HEK293 (cell line): ENCODE data around the gene SLC25A1.

Experiments used
- BCL11A ChIP-seq: fragments of 450-650 bp; formaldehyde crosslinking; IDR thresholded peaks from 2 replicates; pipeline ENCODE4 v1.5.1; 2016; ENCODE audit warnings: low read depth, missing biosample characterization, missing genetic modification characterization
- FEZF1 ChIP-seq: fragments of 450-650 bp; formaldehyde crosslinking; IDR thresholded peaks from 2 replicates; pipeline ENCODE4 v1.5.1; 2016; ENCODE audit warnings: missing biosample characterization, missing genetic modification characterization
- INSM2 ChIP-seq: fragments of 450-650 bp; formaldehyde crosslinking; IDR thresholded peaks from 2 replicates; pipeline ENCODE4 v1.5.1; 2016; ENCODE audit warnings: missing biosample characterization, missing genetic modification characterization
- OVOL3 ChIP-seq: fragments of 450-650 bp; formaldehyde crosslinking; IDR thresholded peaks from 2 replicates; pipeline ENCODE4 v1.5.1; 2016; ENCODE audit warnings: missing biosample characterization, missing genetic modification characterization
- YY2 ChIP-seq: fragments of 450-650 bp; formaldehyde crosslinking; IDR thresholded peaks from 2 replicates; pipeline ENCODE4 v1.5.1; 2016; ENCODE audit warnings: missing biosample characterization, missing genetic modification characterization
- ZBTB10 ChIP-seq: fragments of 450-650 bp; formaldehyde crosslinking; IDR thresholded peaks from 2 replicates; pipeline ENCODE4 v1.5.1; 2016; ENCODE audit warnings: missing biosample characterization, missing genetic modification characterization
- ZBTB11 ChIP-seq: fragments of 450-650 bp; formaldehyde crosslinking; conservative IDR thresholded peaks from 2 replicates; pipeline ENCODE4 v1.5.1; 2016; ENCODE audit warnings: low read depth, missing biosample characterization, missing genetic modification characterization
- ZBTB7A ChIP-seq: fragments of 450-650 bp; formaldehyde crosslinking; IDR thresholded peaks from 2 replicates; pipeline ENCODE4 v1.5.1; 2016; ENCODE audit warnings: low read depth, missing biosample characterization, missing genetic modification characterization
- ZNF175 ChIP-seq: fragments of 450-650 bp; formaldehyde crosslinking; IDR thresholded peaks from 2 replicates; pipeline ENCODE4 v1.5.1; 2016; ENCODE audit warnings: missing biosample characterization, missing genetic modification characterization
- ZNF223 ChIP-seq: fragments of 450-650 bp; formaldehyde crosslinking; IDR thresholded peaks from 2 replicates; pipeline ENCODE4 v1.5.1; 2016; ENCODE audit warnings: missing biosample characterization, missing genetic modification characterization
- ZNF248 ChIP-seq: fragments of 450-650 bp; formaldehyde crosslinking; IDR thresholded peaks from 2 replicates; pipeline ENCODE4 v1.5.1; 2017; ENCODE audit warnings: missing biosample characterization, missing genetic modification characterization
- ZNF311 ChIP-seq: fragments of 450-650 bp; formaldehyde crosslinking; IDR thresholded peaks from 2 replicates; pipeline ENCODE4 v1.5.1; 2017; ENCODE audit warnings: missing biosample characterization, missing genetic modification characterization, borderline replicate concordance
- ZNF585B ChIP-seq: fragments of 450-650 bp; formaldehyde crosslinking; IDR thresholded peaks from 2 replicates; pipeline ENCODE4 v1.5.1; 2016; ENCODE audit warnings: missing biosample characterization, missing genetic modification characterization
- ZNF677 ChIP-seq: fragments of 450-650 bp; IDR thresholded peaks from 2 replicates; pipeline ENCODE4 v1.5.0; 2018; ENCODE audit warnings: missing biosample characterization, mild to moderate bottlenecking, missing genetic modification characterization, moderate library complexity
- ZSCAN30 ChIP-seq: fragments of 450-650 bp; IDR thresholded peaks from 2 replicates; pipeline ENCODE4 v1.5.1; 2018; ENCODE audit warnings: missing biosample characterization, mild to moderate bottlenecking, missing genetic modification characterization, moderate library complexity
- TF ChIP-seq, protein P1 (sequence below): fragments of 450-650 bp; formaldehyde crosslinking; IDR thresholded peaks from 2 replicates; pipeline ENCODE4 v1.5.1; 2016; ENCODE audit warnings: missing biosample characterization, missing genetic modification characterization

SLC25A1 gene

GRCh38 chr22:19177164-19178064 lies 1.1 kb downstream of the SLC25A1 start (continued):
- TF ChIP-seq ZNF677 (tag by site-specific recombination) = no peak
- 0 out of 2 replicates have a peak, but pooled peaks have one; percentile 6 for TF ChIP-seq INSM2 (tag by site-specific recombination)
- TF ChIP-seq ZNF248 (tag by site-specific recombination) = no peak
- peak; percentile 60 for TF ChIP-seq FEZF1 (tag by site-specific recombination)
- TF ChIP-seq ZNF311 (tag by site-specific recombination) = no peak
- TF ChIP-seq, protein P1, sequence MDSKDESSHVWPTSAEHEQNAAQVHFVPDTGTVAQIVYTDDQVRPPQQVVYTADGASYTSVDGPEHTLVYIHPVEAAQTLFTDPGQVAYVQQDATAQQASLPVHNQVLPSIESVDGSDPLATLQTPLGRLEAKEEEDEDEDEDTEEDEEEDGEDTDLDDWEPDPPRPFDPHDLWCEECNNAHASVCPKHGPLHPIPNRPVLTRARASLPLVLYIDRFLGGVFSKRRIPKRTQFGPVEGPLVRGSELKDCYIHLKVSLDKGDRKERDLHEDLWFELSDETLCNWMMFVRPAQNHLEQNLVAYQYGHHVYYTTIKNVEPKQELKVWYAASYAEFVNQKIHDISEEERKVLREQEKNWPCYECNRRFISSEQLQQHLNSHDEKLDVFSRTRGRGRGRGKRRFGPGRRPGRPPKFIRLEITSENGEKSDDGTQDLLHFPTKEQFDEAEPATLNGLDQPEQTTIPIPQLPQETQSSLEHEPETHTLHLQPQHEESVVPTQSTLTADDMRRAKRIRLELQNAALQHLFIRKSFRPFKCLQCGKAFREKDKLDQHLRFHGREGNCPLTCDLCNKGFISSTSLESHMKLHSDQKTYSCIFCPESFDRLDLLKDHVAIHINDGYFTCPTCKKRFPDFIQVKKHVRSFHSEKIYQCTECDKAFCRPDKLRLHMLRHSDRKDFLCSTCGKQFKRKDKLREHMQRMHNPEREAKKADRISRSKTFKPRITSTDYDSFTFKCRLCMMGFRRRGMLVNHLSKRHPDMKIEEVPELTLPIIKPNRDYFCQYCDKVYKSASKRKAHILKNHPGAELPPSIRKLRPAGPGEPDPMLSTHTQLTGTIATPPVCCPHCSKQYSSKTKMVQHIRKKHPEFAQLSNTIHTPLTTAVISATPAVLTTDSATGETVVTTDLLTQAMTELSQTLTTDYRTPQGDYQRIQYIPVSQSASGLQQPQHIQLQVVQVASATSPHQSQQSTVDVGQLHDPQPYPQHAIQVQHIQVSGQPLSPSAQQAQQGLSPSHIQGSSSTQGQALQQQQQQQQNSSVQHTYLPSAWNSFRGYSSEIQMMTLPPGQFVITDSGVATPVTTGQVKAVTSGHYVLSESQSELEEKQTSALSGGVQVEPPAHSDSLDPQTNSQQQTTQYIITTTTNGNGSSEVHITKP (tag by site-specific recombination) = no peak
- TF ChIP-seq ZBTB10 (tag by site-specific recombination) = 0 out of 2 replicates have a peak, but pooled peaks have one; percentile 14
- TF ChIP-seq ZBTB7A (tag by site-specific recombination) = peak; percentile 43
- TF ChIP-seq ZBTB11 (tag by site-specific recombination) = peak; percentile 44; the same call in 1 of the 2 replicates
- 0 out of 2 replicates have a peak, but pooled peaks have one; percentile 7 for TF ChIP-seq OVOL3 (tag by site-specific recombination)
- no peak for TF ChIP-seq ZNF585B (tag by site-specific recombination)
- TF ChIP-seq BCL11A (tag by site-specific recombination) = 0 out of 2 replicates have a peak, but pooled peaks have one; percentile 6
- TF ChIP-seq ZSCAN30 (tag by site-specific recombination) = no peak
- no peak for TF ChIP-seq ZNF223 (tag by site-specific recombination)
- TF ChIP-seq YY2 (tag by site-specific recombination) = peak; percentile 42; the same call in 1 of the 2 replicates
- no peak for TF ChIP-seq ZNF175 (tag by site-specific recombination)
